GM18505 (cell line): Measurements from ENCODE around the gene RNF145.
"Not testable (repeated sequence)": the region's sequence is repeated elsewhere in the genome, so short reads cannot be mapped to it uniquely, and the experiment has no call there.

Source experiments
- ATAC-seq: cut with Tn5 transposase; IDR thresholded peaks from one replicate; pipeline ENCODE4 v1.9.1; 2021; ENCODE audit not compliant: unreplicated experiment
- POLR2A ChIP-seq: IDR thresholded peaks from 4 replicates; pipeline ENCODE4 v1.6.1; 2011; ENCODE audit warnings: borderline replicate concordance; ENCODE audit not compliant: insufficient read depth, insufficient read length; ENCODE audit errors: extremely low read depth

Gene RNF145

GRCh38 chr5:159146839-159147238 is 62.5 kb downstream of the RNF145 start:
- no peak for ATAC-seq

DNA sequence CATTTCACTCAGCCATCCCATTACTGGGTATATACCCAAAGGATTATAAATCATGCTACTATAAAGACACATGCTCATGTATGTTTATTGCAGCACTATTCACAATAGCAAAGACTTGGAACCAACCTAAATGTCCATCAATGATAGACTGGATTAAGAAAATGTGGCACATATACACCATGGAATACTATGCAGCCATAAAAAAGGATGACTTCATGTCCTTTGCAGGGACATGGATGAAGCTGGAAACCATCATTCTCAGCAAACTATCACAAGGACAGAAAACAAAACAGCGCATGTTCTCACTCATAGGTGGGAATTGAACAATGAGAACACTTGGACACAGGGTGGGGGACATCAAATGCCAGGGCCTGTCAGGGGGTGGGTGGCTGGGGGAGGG is 64.2 kb downstream of the RNF145 start:
- not testable (repeated sequence) for ATAC-seq

More at GRCh38 chr5:159146839-159147238, 62.5 kb downstream of the RNF145 start:
- TF ChIP-seq POLR2A, result no peak

DNA sequence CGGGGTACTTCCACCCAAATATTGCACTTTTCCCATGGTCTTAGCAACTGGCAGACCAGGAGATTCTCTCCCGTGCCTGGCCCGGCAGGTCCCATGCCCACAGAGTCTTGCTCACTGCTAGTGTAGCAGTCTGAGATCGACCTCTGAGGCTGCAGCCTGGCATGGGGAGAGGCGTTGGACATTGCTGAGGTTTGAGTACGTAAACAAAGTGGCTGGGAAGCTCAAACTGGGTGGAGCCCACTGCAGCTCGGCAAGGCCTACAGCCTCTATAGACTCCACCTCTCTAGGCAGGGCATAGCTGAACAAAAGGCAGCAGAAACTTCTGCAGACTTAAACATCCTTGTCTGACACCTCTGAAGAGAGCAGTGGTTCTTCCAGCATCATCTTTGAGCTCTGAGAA is 69.6 kb downstream of the RNF145 start:
- no peak for TF ChIP-seq POLR2A
- ATAC-seq, result no peak

DNA sequence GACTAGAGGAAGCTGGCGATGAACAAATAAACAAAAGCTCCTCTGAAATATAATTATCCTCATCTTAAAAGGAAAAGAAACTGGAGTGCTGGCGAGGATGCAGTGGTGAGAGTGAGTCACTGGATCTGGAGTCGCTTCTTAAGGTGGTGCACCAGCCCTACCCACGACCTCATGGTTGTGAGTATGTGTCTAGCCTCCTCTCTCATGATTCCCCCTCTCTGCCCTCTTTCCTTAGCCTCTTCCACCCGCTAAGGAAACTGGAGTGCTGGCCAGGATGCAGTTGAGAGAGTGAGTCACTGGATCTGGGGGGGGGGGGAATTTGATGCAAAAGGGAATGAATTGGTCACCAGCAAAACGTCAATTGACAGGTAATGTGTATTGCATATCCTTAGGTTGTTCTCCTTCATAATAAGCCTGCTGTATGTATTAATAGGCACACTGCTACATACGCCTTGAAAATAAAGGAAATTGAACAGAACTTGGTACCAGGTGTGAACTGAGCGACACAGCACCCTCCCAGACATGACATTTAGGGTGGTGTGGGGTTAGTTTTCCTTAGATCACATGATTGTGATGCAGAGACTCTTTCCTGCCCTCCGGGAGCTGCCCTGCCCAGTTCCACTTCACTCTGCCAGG is 73.3 kb downstream of the RNF145 start:
- ATAC-seq, result no peak
- TF ChIP-seq POLR2A, result no peak

DNA sequence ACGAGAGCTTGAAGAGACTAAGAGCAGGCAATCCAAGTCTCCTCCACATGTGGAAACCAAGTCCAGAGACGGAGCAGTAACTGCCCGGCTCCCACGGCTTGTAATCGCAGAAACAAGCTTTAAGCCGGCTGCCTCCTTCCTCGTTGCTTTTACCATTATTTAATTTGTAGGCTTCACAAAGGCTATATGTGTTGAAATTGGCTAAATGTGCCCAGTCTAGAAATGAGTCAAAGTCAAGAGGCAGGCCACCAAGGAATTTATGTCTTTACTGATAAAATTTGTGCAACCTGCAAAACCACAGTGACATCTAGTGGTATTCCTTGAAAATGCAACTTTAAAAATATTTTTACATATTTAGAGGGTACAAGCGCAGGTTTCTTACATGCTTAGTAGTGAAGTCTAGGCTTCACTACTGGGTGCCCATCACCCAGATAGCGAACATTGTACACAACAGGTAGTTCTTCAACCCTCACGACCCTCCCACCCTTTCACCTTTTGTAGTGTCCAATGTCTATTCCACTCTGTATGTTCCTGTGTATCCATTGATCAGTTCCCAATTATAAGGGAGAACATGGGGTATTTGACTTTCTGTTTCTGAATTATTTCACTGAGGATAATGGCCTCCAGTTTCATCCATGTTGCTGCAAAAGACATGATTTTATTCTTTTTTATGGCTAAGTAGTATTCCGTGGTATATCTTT is 76.2 kb downstream of the RNF145 start:
- ATAC-seq, result no peak
- TF ChIP-seq POLR2A, result no peak

DNA sequence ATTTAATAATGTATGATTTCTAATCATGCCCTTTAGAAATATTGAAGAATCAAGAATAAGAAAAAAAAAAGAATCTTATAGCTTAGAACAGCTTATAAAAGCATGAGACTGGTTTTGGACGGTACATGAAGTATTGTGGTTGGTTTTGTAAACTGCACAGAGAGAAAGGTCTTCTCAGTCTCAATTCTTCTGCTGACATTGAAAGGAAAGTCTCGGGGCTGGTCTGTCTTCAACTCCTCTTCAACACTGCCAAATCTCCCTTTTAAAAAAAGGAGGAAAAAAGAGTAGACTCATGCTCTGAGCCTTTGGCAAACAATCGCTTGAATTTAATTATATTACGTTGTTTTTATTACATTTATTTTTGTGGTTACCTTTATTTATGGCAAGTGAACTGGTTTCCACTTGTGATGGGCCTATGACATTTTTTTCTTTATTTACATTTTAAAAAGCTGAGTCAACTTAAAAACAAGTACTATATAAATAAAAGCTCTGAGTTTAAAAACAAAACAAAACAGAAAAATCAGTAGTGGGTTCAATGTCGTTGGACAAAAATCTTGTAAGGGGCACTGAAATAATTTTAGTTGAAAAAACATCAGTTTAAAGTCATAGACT is 76.8 kb downstream of the RNF145 start:
- no peak for TF ChIP-seq POLR2A
- no peak for ATAC-seq

GRCh38 chr5:159131951-159132350 is 77.4 kb downstream of the RNF145 start:
- no peak for TF ChIP-seq POLR2A
- no peak for ATAC-seq

DNA sequence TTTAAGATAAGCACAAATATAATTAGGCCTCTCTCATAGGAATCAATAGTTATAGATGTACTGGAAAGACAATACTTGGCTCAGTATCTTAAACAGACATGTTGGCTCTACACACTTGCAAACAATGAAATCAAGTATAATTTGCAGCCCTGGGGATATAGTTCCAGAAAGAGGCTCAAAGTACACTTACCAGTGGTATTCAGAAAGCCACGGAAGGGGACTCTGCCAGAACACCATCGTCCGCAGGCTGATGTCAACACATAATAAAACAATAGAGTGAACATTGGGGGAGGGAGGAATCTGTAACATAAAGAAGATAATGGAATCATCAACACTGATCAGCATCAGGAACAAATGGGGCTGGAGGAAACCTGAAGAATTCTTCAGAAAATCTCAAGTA is 78.5 kb downstream of the RNF145 start:
- TF ChIP-seq POLR2A, result no peak
- no peak for ATAC-seq

DNA sequence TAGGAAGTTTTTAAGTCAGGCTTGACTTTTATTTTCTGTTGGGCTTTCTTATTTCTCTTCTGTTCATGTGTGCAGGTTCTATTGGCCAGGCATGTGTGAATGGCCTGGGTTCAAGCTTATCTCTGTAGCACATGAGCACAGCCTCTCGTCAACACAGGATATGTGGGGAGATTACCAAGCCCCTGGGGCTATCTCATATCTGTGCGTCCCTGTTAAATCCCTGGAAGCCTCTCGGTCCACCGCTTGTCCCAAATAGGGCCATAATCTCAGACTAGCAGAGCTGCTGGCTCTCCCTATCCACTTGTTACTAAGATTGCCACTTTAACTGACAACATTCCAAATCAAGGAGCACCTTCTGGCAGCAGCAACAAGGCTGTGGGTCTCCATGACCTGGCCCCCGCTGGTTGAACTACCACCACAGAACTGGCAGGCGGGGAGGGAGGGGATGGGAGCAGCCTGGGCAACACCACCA is 81.2 kb downstream of the RNF145 start:
- TF ChIP-seq POLR2A, result no peak
- ATAC-seq, result no peak

DNA sequence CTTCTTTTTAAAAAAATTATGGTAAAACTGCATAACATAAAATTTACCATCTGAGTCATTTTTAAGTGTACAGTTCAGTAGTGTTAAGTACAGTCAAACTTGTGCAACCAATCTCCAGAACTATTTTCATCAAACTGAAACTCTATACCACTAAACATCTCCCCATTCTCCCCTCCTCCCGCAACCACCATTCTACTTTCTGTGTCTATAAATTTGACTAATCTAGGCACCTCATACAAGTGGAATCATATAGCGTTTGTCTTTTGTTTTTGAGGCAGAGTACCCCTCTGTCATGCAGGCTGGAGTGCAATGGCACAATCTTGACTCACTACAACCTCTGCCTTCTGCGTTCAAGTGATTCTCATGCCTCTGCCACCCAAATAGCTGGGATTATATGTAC is 85.7 kb downstream of the RNF145 start:
- ATAC-seq, result no peak
- TF ChIP-seq POLR2A, result no peak

DNA sequence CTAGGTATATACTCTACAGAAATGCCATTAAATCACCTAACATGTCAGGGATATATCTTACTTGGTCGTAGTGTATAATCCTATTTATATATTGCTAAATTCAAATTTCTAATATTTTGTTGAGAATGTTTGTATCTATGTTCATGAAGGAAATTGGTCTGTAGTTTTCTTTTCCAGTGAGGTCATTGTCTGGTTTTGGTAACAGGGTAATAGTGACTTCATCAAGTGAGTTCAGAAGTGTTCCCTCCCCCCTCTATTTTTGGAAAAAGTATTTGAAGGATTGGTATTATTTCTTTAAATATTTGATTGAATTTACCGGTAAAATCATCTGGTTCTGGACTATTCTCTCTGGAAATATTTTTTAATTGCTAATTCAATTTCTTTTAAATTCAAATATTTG is 86.2 kb downstream of the RNF145 start:
- TF ChIP-seq POLR2A, result no peak
- no peak for ATAC-seq

DNA sequence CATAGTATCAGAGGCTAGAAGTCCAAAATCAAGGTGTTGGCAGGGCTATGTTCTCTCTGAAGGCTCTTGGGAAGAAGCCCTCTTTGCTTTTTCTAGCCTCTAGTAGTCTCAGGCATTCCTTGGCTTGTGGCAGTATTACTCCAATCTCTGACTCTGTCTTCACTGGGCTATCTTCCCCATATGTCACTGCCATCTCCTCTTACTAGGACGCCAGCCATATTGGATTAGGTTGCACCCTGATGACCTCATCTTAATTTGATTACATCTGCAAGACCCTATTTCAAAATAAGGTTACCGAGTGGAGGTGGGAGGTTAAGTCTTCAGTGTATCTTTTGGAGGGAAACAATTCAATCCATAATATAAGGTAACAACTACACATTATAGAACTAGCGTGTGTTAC is 88.3 kb downstream of the RNF145 start:
- TF ChIP-seq POLR2A, result no peak
- no peak for ATAC-seq

DNA sequence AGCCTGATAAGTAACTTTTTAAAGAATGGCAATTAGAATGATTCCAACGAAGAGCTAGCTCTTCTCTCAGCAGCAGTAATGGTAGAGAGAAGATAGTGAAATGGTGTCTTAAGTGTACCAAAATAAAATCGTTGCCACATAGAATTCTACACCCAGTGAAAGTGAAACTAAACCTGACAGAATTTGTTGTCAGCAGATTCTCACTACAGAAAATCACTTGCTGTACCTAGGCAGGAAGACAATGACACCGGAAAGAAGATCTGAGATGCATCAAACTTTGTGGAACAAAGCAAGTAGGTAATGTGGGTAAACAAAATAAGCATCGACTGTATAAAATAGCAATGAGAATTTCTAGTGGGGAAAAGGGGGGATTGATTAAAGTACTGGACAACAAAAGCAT is 88.9 kb downstream of the RNF145 start:
- ATAC-seq, result no peak
- TF ChIP-seq POLR2A, result no peak

DNA sequence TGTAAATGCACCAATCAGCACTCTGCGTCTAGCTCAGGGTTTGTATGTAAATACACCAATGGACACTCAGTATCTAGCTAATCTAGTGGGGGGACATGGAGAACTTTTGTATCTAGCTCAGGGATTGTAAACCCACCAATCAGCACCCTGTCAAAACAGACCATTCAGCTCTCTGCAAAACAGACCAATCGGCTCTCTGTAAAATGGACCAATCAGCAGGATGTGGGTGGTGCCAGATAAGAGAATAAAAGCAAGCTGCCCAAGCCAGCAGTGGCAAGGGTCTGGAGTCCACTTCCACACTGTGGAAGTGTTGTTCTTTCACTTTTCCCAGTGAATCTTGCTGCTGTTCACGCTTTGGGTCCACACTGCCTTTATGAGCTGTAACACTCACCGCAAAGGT is 89.5 kb downstream of the RNF145 start:
- ATAC-seq, result not testable (repeated sequence)

DNA sequence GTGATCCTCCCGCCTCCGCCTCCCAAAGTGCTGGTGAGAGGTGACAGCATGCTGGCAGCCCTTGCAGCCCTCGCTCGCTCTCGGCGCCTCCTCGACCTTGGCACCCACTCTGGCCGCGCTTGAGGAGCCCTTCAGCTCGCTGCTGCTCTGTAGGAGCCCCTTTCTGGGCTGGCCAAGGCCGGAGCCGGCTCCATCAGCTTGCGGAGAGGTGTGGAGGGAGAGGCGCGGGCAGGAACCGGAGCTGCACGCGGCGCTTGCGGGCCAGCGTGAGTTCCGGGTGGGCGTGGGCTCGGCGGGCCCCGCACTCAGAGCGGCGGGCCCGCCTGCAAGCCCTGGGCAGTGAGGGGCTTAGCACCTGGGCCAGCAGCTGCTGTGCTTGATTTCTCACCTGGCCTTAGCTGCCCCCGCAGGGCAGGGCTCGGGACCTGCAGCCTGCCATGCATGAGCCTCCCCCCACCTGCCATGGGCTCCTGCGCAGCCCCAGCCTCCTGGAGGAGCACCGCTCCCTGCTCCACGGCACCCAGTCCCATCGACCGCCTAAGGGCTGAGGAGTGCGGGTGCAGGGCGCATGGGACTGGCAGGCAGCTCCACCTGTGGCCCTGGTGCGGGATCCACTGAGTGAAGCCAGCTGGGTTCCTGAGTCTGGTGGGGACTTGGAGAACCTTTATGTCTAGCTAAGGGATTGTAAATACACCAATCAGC is 90.2 kb downstream of the RNF145 start:
- ATAC-seq, result not testable (repeated sequence)
